HEK293 (cell line): Measurements from ENCODE around the gene PHETA1.
A peak's percentile ranks its signal among the peaks of the same experiment; 100 is the strongest.

Experiments used
- CTCF ChIA-PET: fragments of 350-600 bp; formaldehyde crosslinking; extraction: SDS; loops from one replicate; lab custom pipeline; 2021; ENCODE audit warnings: antibody characterized with exemption; lab: Yijun Ruan, JAX
- POLR2A ChIA-PET: fragments of 300-600 bp; formaldehyde crosslinking; extraction: SDS; loops from one replicate; lab custom pipeline; 2020; ENCODE audit warnings: antibody characterized with exemption, inconsistent platforms; lab: Yijun Ruan, JAX
- H3K27ac ChIP-seq: fragments of 200-500 bp; sonication (Bioruptor generic); 2 replicates; pipeline ENCODE4 v1.5.1; 2014; ENCODE audit warnings: low read depth, low read length, control low read depth, inconsistent platforms; ENCODE audit errors: extremely low read depth
- H3K36me3 ChIP-seq, 2 experiments: fragments of 200-500 bp in 1 of 2; sonication (Bioruptor generic) in 1 of 2; 1 replicate in 1 of 2; 2 replicates in 1 of 2; pipeline ENCODE4 v1.5.1; 2014 to 2017; ENCODE audit warnings: inconsistent platforms in 2 of 2, low read length in 2 of 2; ENCODE audit not compliant: control insufficient read depth in 2 of 2, insufficient read depth in 1 of 2
- H3K4me1 ChIP-seq: fragments of 200-500 bp; sonication (Bioruptor generic); 2 replicates; pipeline ENCODE4 v1.5.1; 2014; ENCODE audit warnings: mild to moderate bottlenecking, low read length, inconsistent platforms; ENCODE audit not compliant: control insufficient read depth, insufficient read depth
- H3K4me3 ChIP-seq: 2 replicates; pipeline ENCODE4 v1.5.1; 2011; ENCODE audit warnings: low read depth, mild to moderate bottlenecking, control low read depth, low read length, moderate library complexity
- H3K9me3 ChIP-seq: fragments of 200-500 bp; sonication (Bioruptor generic); 2 replicates; pipeline ENCODE4 v1.5.1; 2014; ENCODE audit warnings: low read depth, low read length, inconsistent platforms; ENCODE audit not compliant: control insufficient read depth, insufficient read depth
- BCL11A ChIP-seq: fragments of 450-650 bp; formaldehyde crosslinking; IDR thresholded peaks from 2 replicates; pipeline ENCODE4 v1.5.1; 2016; ENCODE audit warnings: low read depth, missing biosample characterization, missing genetic modification characterization
- CTCF ChIP-seq: fragments of 450-650 bp; formaldehyde crosslinking; IDR thresholded peaks from 2 replicates; pipeline ENCODE4 v1.5.1; 2016; ENCODE audit warnings: missing biosample characterization, missing genetic modification characterization
- GLIS1 ChIP-seq: fragments of 450-650 bp; formaldehyde crosslinking; IDR thresholded peaks from 2 replicates; pipeline ENCODE4 v1.5.1; 2016; ENCODE audit warnings: missing biosample characterization, missing genetic modification characterization
- HOXA7 ChIP-seq: sonication (generic); formaldehyde crosslinking; IDR thresholded peaks from 2 replicates; pipeline ENCODE4 v1.8.1; 2022; ENCODE audit warnings: missing genetic modification reagents, borderline replicate concordance
- KLF17 ChIP-seq: fragments of 450-650 bp; formaldehyde crosslinking; IDR thresholded peaks from 2 replicates; pipeline ENCODE4 v1.5.1; 2016; ENCODE audit warnings: missing biosample characterization, missing genetic modification characterization
- MYNN ChIP-seq: fragments of 450-650 bp; formaldehyde crosslinking; IDR thresholded peaks from 2 replicates; pipeline ENCODE4 v1.5.1; 2016; ENCODE audit warnings: missing biosample characterization, missing genetic modification characterization, borderline replicate concordance
- PRDM1 ChIP-seq: fragments of 450-650 bp; formaldehyde crosslinking; IDR thresholded peaks from 2 replicates; pipeline ENCODE4; 2016; ENCODE audit warnings: missing biosample characterization, missing genetic modification characterization
- RBAK ChIP-seq: fragments of 450-650 bp; formaldehyde crosslinking; IDR thresholded peaks from 2 replicates; pipeline ENCODE4 v1.5.1; 2016; ENCODE audit warnings: missing biosample characterization, missing genetic modification characterization
- REST ChIP-seq: fragments of 450-650 bp; formaldehyde crosslinking; IDR thresholded peaks from 2 replicates; pipeline ENCODE4 v1.5.1; 2016; ENCODE audit warnings: missing biosample characterization, missing genetic modification characterization
- SCRT2 ChIP-seq: fragments of 450-650 bp; formaldehyde crosslinking; IDR thresholded peaks from 2 replicates; pipeline ENCODE4 v1.5.1; 2016; ENCODE audit warnings: missing biosample characterization, missing genetic modification characterization
- TRIM28 ChIP-seq: IDR thresholded peaks from 2 replicates; pipeline ENCODE4 v1.6.1; 2011; ENCODE audit warnings: low read length, control low read depth, borderline replicate concordance
- ZNF133 ChIP-seq: fragments of 450-650 bp; formaldehyde crosslinking; IDR thresholded peaks from 2 replicates; pipeline ENCODE4 v1.5.1; 2016; ENCODE audit warnings: missing biosample characterization, missing genetic modification characterization
- ZNF214 ChIP-seq: fragments of 450-650 bp; formaldehyde crosslinking; IDR thresholded peaks from 2 replicates; pipeline ENCODE4 v1.5.1; 2017; ENCODE audit warnings: missing biosample characterization, mild to moderate bottlenecking, missing genetic modification characterization, borderline replicate concordance
- ZNF24 ChIP-seq: fragments of 450-650 bp; formaldehyde crosslinking; IDR thresholded peaks from 2 replicates; pipeline ENCODE4 v1.5.1; 2016; ENCODE audit warnings: missing biosample characterization, missing genetic modification characterization
- ZNF248 ChIP-seq: fragments of 450-650 bp; formaldehyde crosslinking; IDR thresholded peaks from 2 replicates; pipeline ENCODE4 v1.5.1; 2017; ENCODE audit warnings: missing biosample characterization, missing genetic modification characterization
- ZNF335 ChIP-seq: fragments of 450-650 bp; formaldehyde crosslinking; conservative IDR thresholded peaks from 2 replicates; pipeline ENCODE4 v1.5.1; 2016; ENCODE audit warnings: missing biosample characterization, missing genetic modification characterization
- ZNF37A ChIP-seq: fragments of 450-650 bp; IDR thresholded peaks from 2 replicates; pipeline ENCODE4 v1.5.1; 2018; ENCODE audit warnings: missing biosample characterization, missing genetic modification characterization
- ZNF391 ChIP-seq: fragments of 450-650 bp; formaldehyde crosslinking; IDR thresholded peaks from 2 replicates; pipeline ENCODE4 v1.5.1; 2016; ENCODE audit warnings: low read depth, missing biosample characterization, missing genetic modification characterization, borderline replicate concordance
- ZNF404 ChIP-seq: fragments of 450-650 bp; formaldehyde crosslinking; IDR thresholded peaks from 2 replicates; pipeline ENCODE4 v1.5.1; 2017; ENCODE audit warnings: missing biosample characterization, missing genetic modification characterization
- ZNF416 ChIP-seq: fragments of 450-650 bp; formaldehyde crosslinking; IDR thresholded peaks from 2 replicates; pipeline ENCODE4 v1.5.1; 2016; ENCODE audit warnings: missing biosample characterization, missing genetic modification characterization
- ZNF701 ChIP-seq: fragments of 450-650 bp; formaldehyde crosslinking; IDR thresholded peaks from 2 replicates; pipeline ENCODE4 v1.5.1; 2016; ENCODE audit warnings: missing biosample characterization, missing genetic modification characterization
- ZNF843 ChIP-seq: fragments of 450-650 bp; formaldehyde crosslinking; IDR thresholded peaks from 2 replicates; pipeline ENCODE4 v1.5.1; 2016; ENCODE audit warnings: missing biosample characterization, missing genetic modification characterization
- ZSCAN16 ChIP-seq: fragments of 450-650 bp; formaldehyde crosslinking; IDR thresholded peaks from 2 replicates; pipeline ENCODE4 v1.5.1; 2016; ENCODE audit warnings: missing biosample characterization, missing genetic modification characterization
- TF ChIP-seq, protein P1 (sequence below): fragments of 450-650 bp; formaldehyde crosslinking; IDR thresholded peaks from 2 replicates; pipeline ENCODE4 v1.5.1; 2017; ENCODE audit warnings: missing biosample characterization, mild to moderate bottlenecking, missing genetic modification characterization, moderate library complexity

The PHETA1 gene

DNA sequence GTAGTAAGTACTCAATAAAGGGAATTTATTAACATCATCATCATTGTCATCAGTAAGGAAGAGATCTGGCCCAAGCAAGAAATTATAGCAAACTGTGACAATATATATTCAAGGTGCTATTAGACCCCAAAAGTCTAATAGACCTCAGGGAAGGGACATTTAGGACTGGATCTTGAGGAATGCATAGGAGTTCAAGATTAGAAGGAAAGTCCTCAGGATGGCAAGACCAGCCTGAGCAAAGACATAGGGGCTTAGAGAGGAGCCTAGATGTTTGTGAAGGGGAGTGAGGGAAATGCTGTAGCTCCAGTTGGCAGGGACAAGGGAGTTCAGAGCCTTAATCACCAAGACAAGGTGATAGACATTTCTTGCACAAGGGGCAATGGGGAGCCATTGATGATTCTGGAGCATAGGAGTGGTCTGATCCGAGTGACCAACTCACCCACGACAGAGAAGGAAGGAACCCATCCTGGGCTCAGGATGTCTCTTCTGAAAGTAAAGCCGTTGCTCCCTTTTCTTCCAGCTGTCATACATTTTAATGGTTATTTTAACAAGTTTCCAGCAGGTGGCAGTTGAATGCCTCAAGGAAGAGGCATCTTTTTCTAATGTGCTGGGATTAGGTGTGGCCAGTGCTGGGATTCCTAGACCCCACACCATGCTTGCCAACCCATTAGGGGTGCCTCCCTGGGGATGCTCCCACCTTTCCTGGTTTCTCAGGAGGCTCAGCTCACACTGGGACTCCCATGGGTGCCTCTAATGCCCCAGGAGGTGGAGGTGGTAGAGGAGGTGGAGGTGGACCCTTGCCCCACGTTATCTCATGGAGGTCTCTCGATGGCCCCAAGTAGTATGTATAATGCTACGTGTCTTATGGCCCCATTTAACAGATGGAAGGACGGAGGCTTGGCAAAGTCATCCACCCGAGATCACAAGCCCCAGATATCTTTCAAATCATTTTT, 37.8 kb downstream of the PHETA1 start (continued):
- TF ChIP-seq CTCF (peak; percentile 52), BCL11A (tag by site-specific recombination) (no peak), ZNF335 (tag by site-specific recombination) (no peak), RBAK (tag by site-specific recombination) (no peak), GLIS1 (tag by site-specific recombination) (peak; percentile 41), ZNF404 (tag by site-specific recombination) (no peak), SCRT2 (tag by site-specific recombination) (no peak), KLF17 (tag by site-specific recombination) (no peak), TRIM28 (no peak), ZNF701 (tag by site-specific recombination) (no peak)
- TF ChIP-seq, all 188 proteins: peak for 8

DNA sequence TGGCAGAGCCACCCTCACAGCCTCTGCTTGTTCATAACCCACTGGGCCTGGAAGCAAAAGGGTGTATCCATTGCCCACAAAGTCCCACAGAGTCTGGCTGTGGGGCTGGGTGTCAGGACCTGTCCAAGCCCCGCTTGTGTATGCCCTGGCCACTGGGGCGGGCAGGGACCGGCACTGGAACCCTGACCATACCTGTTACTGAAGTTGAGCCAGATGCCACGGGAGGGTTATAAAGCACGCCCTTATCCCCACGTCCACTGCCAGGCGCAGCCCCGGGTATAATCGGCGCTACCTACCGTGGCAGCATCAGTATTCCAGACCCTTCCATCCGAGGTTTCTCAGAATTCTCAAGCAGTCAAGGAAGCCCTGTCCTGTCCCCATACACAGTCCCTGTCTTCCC, 40.8 kb downstream of the PHETA1 start:
- ChIA-PET POLR2A (no interaction called here), CTCF (no interaction called here)
- H3K27ac ChIP-seq, result no peak overlapping the region
- no peaks in the 10 kb centered on the region; a peak in 1 of 3 replicates for H3K36me3 ChIP-seq
- no peaks in the 10 kb centered on the region for H3K9me3 ChIP-seq
- no peaks in the 10 kb centered on the region for H3K4me1 ChIP-seq
- no peak for TF ChIP-seq ZSCAN16 (tag by site-specific recombination)
- TF ChIP-seq ZNF214, result no peak
- no peak for TF ChIP-seq PRDM1
- peak; percentile 53; the same call in 1 of the 2 replicates for TF ChIP-seq ZNF133 (tag by site-specific recombination)
- TF ChIP-seq ZNF37A (tag by site-specific recombination), result no peak
- TF ChIP-seq, protein P1, sequence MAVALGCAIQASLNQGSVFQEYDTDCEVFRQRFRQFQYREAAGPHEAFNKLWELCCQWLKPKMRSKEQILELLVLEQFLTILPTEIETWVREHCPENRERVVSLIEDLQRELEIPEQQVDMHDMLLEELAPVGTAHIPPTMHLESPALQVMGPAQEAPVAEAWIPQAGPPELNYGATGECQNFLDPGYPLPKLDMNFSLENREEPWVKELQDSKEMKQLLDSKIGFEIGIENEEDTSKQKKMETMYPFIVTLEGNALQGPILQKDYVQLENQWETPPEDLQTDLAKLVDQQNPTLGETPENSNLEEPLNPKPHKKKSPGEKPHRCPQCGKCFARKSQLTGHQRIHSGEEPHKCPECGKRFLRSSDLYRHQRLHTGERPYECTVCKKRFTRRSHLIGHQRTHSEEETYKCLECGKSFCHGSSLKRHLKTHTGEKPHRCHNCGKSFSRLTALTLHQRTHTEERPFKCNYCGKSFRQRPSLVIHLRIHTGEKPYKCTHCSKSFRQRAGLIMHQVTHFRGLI (tag by site-specific recombination), result no peak
- no peak overlapping the region for H3K4me3 ChIP-seq

- TF ChIP-seq HOXA7 (CRISPR knock-in tag) (no peak), ZNF843 (tag by site-specific recombination) (no peak), REST (tag by site-specific recombination) (no peak), MYNN (tag by site-specific recombination) (no peak), ZNF24 (tag by site-specific recombination) (no peak), ZNF416 (tag by site-specific recombination) (no peak), ZNF248 (tag by site-specific recombination) (no peak), ZNF391 (tag by site-specific recombination) (no peak)
- Histone ChIP-seq H3K4me1 (no peaks in the 10 kb centered on the region), H3K9me3 (no peaks in the 10 kb centered on the region), H3K27ac (no peak overlapping the region), H3K4me3 (no peak overlapping the region), H3K36me3 (no peaks in the 10 kb centered on the region; a peak in 1 of 3 replicates)
- POLR2A ChIA-PET, result no interaction called here
- CTCF ChIA-PET, result no interaction called here
Observed at GRCh38 chr12:111327474-111327873, 41.4 kb downstream of the PHETA1 start.
